GM19351 (cell line): ENCODE measurements around the gene DPYD.

ENCODE experiments used
- ATAC-seq: cut with Tn5 transposase; IDR thresholded peaks from one replicate; pipeline ENCODE4 v1.9.1; 2021; ENCODE audit warnings: mild to moderate bottlenecking, moderate library complexity; ENCODE audit not compliant: unreplicated experiment

Gene DPYD

DNA sequence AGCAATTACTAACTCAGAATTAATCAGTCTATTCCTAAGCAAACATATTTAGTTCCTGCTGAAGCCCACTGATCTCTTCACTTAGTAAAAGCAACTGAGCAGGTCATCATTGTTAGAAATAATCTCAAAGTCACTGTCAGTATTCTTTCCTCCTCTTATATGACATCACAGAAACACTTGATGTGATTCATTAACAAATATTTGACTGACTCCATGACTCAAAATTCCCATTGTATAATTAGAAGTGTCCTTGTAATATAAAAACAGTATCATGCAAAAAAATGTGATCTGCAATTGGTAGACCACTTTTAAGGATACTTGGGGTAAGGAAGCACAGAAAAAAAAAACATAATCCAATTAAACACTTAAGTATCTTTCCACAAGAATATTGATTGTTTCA lies 194.4 kb downstream of the DPYD start:
- no peak for ATAC-seq

DNA sequence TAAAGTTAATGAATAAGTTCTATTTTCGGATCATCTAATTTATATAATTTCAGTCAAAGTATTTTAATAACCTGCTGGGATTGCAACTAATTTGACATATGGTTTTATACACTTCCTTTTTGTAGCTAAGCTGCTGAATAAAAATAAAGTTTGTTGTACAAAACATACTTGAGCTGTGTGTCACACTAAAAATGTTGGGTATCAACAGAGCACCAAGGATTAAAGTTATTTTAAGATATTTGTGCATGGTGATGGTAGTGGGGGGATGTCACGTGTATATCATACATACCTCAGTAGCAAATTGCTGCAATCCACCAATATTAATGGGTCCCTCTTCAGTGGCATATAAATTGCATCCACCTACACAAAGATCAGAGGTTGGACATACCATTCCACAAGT lies 199.6 kb downstream of the DPYD start:
- ATAC-seq: no peak

DNA sequence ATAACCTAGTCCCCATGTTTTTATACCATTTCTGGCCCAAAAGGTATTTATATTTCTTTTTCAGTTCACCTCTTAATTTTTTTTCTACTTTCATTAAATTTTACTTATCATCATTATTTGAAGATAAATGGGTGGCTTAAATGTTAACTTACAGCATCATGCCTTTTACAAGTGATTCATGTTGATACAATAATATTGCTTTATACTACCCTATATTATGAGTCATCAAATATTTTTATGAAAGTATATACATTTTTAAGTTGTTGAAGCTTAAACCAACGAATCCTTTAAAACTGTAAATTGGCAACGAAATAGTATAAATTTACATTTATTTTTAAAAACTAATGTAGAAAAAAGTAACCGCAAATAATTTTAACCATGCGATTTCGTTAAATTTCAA lies 207.9 kb downstream of the DPYD start:
- no peak for ATAC-seq

GRCh38 chr1:97711858-97712257 lies 209.0 kb downstream of the DPYD start:
- ATAC-seq: no peak

- ATAC-seq: no peak
These were observed 227.2 kb downstream of the DPYD start for GRCh38 chr1:97693601-97694000.

GRCh38 chr1:97691325-97691724 lies 229.5 kb downstream of the DPYD start:
- no peak for ATAC-seq

- ATAC-seq: no peak
These were observed 235.5 kb downstream of the DPYD start for GRCh38 chr1:97685360-97685759.

DNA sequence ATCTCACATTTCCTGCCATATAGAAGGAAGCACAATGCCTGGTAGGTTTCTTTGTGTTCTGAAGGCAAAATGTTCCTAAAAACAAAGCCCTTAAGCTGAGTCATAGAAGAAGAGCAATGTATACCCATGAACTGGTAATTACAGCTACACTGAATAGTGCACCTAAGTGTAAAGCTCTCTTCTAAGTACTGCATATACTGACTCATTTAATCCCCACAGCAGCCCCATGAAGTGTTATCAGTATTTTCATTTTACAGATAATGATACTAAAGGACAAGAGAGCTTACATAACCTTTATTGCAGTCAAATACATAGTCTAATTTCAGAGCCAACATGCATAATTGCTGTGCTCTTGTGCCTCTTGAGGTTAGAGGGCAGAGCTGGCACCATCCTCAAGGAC lies 239.9 kb downstream of the DPYD start:
- ATAC-seq: no peak

DNA sequence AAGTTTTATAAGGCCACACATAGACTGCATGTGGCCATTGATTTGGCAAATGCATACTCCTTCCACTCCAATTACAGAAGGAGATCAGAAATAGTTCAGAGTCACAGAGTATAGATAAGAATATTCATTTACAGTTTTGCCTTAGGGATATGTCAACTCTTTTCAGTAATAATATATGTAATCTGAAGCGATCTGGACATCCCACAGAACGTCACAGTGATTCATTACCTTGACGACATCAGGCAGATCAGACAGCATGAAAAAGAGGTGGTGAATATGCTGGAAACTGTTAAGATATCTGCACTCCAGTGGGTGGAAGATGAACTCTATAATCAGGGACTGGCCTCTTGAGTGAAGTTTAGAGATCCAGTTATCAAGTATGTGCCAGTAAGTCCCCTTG lies 240.4 kb downstream of the DPYD start:
- no peak for ATAC-seq

DNA sequence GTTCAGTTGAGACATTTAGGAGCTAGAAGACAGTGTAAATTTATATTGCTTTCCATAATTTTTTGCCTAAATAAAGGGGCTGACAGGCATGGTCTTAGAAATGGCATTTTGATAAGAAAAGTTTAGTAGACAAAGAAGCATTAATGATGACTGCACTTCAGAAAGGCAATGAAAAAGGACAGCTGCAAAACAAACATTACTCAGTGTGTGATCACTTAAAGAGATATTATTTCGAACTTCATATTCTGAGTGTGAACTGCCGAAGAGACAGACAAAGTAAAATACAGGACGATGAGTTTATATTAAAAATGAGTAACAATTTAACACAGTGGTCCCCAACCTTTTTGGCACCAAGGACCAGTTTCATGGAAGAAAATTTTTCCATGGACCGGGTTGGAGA lies 243.1 kb downstream of the DPYD start:
- ATAC-seq: no peak

GRCh38 chr1:97674517-97674916 lies 246.3 kb downstream of the DPYD start:
- no peak for ATAC-seq

DNA sequence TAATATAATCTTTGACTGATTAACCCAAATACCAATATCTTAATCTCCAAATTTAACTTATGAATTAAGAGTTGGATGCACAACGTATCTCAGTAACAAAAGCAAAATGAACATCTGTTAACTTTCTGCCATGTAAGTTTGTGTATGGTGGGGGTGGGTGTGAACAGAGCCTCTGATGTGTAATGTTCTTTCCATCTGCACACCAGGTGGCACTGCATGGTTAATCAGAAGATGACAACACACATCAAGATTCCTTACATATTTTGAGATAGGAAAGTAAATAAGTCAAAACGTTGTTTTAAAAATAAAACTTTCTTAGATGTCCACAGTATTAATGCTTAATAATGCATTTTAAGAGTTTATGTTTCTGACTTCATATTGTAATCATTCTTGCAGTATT lies 251.9 kb downstream of the DPYD start:
- no peak for ATAC-seq

GRCh38 chr1:97660431-97661105 lies 260.3 kb downstream of the DPYD start:
- ATAC-seq: no peak

DNA sequence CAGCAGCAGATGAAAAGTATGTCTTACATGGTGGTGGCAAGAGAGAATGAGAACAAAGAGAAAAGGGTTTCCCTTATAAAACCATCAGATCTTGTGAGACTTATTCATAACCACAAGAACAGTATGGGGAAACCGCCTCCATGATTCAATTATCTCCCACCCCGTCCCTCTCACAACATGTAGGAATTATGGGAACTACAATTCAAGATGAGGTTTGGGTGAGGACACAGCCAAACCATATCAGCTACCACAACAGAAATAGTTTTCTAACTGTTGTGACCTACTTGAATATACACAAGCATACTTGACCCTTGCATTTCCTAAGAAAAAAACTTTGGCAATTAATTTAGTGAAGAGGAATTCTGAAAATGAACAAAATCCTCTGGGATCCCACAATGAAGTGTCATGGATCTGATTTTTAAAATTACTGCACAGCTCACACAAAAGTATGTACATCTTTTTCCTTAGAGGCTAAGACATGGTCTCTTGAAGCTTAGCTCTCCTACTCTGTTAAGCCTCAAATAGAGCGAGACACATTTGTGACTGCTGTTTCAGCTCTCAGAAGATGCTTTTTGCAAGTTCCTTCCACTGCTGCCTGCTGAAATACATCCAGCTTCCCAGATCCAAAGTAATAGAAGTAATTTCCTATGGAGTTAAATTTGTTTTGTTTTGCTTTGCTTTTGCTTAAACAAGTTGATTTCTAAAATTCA lies 265.8 kb downstream of the DPYD start:
- no peak for ATAC-seq

- no peak for ATAC-seq
These were observed 269.6 kb downstream of the DPYD start for GRCh38 chr1:97651250-97651649.

DNA sequence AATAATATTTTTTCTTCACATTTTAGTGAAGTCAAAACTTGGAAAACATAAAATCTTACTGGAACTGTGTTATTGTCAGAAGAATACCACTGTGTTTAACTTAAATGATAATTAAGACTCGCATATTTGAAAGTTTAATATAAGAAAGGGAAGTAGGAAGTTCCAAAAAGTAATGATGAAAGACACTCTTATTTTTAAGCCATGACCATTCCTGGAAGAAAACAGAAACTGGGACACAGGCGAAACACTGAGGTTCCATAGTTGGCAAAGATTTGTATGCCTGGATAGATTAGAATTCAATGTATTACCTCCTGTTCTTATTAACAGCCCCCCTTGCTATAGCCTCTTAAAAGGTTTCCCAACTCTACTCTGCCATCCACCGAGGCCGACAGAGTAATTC lies 271.2 kb downstream of the DPYD start:
- no peak for ATAC-seq

DNA sequence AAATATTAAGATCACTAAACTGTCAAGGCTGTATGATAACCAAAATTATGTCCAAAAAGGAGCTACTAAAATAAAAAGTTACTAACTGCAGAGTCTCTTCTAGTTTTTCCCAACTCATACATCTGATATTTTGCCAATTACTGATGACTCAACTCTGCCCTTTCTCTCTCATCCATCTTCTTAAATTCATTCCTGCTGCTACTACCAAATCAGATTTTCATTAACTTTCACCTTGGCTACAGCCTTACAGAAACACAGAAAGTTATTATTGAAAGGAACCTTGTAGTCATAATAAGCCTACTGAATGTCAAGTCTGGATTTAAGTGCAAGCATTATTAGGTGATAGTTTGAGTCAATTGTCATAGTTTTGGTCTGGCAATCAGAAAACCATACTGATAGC lies 273.1 kb downstream of the DPYD start:
- ATAC-seq: no peak

GRCh38 chr1:97646071-97646470 lies 274.8 kb downstream of the DPYD start:
- no peak for ATAC-seq

DNA sequence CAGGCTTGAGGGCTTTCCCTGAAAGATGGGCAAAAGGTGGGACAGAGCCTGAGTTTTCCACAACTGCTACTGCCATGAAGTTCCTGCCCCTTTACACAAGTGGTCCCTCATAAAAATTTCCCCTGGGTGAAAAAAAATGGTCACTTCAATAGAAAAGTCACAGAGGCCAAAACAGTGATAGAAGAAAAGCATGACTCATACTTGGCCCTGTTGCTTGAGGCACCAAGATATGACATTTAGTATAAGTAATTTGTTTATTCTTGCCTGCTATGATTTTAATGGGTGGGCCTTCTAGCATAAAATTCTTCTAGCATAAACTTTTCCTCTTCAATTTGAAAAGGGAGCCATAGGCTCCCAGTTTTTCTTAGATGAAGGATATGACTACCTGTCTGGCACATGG lies 280.2 kb downstream of the DPYD start:
- ATAC-seq: no peak

DNA sequence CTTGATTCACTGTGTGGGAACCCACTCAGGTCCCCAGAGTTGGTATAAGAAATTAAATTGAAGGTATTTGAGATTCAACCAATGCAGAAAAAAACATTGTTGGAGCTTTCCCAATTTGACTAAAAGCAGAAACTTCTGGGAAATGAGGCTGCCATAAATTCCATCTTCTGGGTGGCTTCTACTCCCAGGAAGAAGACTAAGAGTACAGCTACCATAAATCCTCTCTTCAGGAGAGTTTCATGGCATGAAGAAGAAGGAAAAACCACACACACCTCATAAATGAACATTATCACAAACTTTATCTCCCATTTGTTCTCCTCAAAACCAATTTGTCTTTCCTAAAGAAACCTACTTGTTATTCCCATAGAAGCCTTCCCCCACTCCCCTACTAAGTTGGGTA lies 283.9 kb downstream of the DPYD start:
- ATAC-seq: no peak

DNA sequence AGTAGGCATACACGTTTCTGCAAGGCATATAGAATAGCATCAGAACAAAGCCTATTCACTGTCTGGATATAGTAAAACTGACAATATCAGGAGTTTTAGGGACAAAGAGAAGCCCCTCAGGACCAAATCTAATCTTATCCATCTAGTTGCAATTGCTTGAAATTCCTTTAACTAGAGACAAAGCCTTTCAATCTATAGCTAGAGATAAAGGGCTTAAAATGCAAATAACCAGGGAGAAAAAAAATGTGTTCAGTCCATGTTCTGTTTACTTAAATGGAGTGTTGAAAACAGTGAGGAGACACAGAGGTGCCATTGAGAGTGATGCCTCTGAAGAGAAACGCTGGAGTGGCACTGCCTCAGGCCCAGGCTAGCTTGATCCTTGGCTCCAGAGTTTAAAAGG lies 286.1 kb downstream of the DPYD start:
- no peak for ATAC-seq

- no peak for ATAC-seq
These were observed 288.1 kb downstream of the DPYD start for GRCh38 chr1:97632776-97633175.

- no peak for ATAC-seq
These were observed 288.8 kb downstream of the DPYD start for GRCh38 chr1:97632075-97632474.
